HG03565 (cell line): Measurements from ENCODE around the gene CYB561.

Source experiments
- ATAC-seq: cut with Tn5 transposase; IDR thresholded peaks from one replicate; pipeline ENCODE4 v1.9.1; 2021; ENCODE audit warnings: mild to moderate bottlenecking, moderate library complexity; ENCODE audit not compliant: unreplicated experiment

CYB561 gene

DNA sequence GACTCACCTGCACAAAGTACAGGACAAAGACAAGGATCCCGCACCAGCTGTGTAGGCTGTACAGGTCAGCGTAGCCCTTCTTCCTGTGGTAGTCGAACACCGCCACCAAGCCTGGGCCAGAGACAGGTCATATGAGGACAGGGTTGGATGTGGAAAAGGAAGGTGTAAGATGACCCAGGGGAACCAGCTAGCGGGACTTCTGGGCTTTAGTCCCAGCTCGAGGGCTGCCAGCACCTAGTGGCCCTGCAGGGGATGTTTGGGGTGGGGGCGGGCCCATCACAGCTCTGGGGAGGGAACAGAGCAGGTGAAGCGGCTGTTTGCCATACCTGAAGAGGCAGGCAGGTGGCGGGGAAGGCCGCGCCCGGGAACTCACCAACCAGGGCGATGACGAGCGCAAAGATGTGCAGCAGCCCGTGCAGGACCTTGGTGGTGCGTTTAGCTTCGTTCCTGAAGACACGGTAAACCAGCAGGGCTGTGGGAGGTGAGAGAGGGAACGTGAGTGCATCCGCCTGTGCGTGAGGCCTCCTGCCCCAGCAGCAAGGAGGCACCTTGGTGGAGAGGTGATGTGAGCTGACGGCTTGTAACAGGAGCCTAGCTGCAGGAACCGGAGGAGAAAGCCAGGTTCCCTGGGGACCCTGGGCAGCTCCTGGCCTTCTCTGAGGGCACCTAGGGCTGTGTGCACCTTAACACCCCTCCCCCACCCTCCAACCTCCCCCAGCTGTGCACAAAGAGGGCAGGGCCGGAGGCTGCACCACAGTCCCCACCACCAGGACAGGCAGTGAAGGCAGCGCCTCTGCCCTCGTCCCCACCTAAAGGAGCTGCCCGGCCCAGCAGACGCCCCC lies 10.2 kb downstream of the CYB561 start:
- no peak for ATAC-seq

DNA sequence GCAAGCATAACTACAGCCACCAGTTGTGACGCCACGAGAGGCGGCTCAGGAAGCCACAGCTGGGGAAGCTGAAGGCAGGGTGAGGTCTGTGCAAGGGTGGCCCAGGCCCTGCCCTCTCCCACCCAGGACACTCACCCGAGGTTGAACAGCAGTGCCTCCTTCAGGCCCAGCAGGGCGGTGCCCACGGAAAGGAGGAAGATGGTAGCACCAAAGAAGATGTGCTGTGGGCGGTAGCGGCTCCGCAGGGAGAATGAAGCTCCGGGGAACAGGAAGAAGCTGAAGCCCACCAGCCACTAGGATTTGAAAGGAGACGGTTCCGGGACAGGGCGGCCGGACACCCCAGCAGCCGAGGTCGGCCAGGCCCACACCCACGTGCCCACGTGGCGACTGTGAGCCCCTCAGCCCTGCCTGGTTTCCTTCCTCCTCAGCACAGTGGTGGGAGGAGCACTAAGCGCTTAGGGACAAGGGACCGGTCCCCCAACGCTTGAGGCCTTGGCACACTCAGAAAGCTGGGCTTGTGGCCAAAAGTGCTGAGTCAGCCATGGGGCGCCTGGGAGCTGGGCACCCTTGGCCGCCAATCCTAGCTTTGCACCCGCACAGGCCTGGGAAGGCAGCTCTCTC lies 11.0 kb downstream of the CYB561 start:
- no peak for ATAC-seq

GRCh38 chr17:63433746-63434591 lies 12.1 kb downstream of the CYB561 start:
- ATAC-seq, result no peak

- no peak for ATAC-seq
Measured at GRCh38 chr17:63431939-63432804, 13.9 kb downstream of the CYB561 start.

DNA sequence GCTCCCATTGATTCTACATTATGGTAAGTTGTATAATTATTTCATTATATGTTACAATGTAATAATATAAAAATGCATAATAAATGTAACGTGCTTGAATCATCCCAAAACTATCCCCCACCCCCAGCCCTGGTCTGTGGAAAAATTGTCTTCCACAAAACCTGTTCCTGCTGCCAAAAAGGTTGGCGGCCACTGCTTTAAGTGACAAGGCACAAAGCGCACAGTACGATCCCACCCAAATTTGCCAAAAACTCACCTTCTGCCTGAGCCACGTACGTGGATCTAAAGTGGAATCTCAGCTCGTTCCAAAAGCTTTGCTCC lies 14.5 kb downstream of the CYB561 start:
- ATAC-seq, result no peak

DNA sequence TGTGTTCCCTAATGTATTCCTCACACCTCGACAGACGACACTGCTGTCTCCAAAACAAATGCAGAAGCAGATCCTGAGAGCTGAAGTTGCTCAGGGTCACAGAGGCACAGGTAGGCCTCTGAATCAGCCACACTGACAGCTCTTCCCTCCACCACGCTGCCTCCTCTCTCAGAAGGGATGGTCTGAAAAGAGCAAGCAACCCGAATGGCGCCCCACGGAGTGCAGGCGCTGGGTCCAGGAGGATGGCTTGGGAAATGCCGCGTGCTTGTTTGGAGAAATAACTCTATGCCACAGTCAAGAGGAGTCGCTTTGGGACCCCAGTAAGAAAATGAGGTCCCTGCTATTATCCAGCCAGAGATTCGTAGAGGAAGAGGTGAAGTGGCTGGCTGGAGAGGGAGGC lies 15.9 kb downstream of the CYB561 start:
- no peak for ATAC-seq

DNA sequence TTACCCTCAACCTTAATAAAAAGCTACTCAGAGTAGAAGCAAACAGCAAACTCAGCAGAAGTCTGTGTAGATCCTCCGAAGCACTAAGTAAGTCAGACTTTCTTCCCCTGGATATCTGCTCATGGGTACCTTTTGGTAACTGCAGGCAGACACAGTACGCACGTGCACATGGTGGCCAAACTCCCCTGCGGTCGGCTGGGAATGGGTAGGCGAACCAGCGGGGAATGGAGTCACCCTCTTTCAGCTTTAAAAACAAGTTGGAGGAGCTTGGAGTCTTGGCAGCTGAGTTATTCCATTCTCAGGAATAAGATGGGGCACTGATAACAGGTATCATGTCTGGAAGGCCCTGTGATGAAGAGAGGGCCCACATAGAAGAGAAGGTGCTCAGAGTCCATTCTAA lies 16.3 kb downstream of the CYB561 start:
- ATAC-seq, result no peak

GRCh38 chr17:63426917-63427308 lies 19.2 kb downstream of the CYB561 start:
- ATAC-seq, result no peak

DNA sequence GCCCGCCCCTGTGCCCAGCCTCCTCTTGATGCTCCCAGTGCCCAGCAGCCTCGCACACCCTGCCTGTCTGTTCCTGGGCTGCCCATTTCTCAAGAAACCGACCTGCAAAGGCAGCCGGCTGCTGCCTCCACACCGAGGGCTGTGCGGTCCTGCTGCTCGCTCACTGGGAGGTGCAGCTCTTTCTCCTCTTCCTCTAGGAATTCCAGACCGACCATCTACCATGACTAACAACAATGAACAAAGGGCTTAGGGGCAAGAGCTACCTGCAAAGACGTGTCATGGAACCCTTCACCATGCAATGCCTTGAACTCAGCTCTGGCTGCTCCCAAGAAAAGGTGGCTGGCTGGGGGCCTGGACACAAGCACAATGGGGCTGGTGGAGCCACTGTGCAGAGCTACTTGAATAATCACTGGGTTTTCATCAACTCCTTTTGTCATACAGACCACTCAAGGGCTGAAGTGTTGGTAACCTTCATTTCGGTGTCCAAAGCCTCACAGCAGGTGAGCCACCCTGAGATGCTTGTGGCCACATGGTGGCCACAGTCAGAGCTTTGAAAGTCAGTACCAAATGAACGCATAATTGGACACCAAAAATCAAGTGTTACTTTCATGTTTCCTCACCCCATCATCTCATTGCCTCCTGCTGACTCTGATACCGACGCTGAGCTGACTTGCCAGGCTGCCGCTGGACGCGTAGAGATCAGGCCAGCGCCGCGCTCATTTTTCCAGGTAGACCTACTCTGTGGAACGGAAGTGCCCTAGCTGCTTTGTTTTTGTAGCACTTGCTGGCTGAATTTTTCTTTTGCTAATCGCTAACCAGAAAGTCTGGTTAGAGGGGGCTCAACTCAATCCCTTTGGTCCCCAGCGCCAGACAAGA lies 19.8 kb downstream of the CYB561 start:
- no peak for ATAC-seq

DNA sequence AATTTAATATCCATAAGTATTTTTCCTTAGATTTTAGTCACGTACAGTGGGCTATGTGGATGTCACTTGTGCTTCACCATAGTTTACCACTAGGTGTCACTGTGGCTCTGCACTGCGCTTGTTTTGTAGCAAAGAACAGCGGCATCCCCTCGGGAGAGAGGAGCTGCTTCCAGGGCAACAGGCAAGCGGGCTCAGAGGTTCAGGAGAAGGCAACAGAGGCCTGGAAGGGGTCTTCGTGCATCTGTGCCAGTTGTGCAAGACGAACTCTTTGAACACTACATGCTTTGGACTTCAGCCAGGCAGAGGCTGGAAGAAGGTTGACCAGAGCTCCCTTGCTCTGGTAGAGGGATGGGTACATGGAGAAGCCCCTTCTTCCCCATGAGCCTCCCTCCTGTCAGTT lies 20.6 kb downstream of the CYB561 start:
- ATAC-seq, result no peak

DNA sequence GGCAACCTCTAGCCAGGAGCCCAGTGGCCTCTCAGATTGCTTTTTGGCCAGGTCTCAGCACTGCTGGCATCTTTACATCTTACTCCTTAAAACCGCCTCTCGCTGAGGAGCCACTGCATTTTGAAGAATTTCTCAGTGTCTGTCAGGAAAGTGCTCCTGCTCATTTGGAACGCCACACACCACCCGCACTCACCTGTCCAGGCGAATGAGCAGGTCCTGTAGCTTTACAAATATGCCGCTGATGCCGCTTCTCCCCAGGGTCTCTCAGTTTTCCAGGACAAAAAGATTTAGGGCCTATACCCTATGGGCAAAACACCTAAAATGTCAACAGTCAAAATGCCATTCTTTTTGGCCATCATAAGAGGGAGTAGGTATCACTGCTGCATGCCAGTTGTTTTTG lies 22.1 kb downstream of the CYB561 start:
- no peak for ATAC-seq

DNA sequence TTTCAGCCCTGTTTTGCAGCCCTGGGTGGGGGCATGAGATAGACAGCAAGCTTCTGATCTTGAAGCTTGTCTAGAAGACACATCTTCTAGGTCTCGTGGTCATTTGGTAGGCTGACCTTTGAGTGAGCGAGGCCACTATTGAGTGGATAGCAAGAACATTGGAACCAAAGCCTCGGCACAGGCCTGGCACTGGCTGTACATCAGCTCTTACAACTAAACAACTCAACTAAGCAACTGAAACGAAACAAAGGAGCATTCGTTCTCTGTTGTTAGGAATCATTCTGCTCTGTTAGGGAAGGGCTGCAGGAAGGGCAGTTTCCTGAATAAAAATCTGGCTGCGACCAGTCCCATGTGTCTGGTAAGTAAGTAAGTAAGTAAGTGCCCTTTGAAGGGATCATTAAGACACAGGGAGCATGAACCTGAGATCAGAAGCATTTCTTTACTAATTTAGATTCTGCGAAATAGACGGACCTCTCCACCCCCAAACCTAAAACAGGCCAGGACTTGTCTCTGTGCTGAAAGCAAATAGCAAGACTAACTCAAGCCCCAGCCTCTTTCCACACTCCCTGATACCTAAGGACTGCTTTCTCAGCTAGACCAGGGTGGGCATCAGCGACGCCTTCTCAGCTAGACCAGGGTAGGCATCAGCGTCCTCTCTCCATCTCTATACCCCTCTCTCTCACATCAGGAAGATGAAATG lies 22.7 kb downstream of the CYB561 start:
- ATAC-seq, result no peak

- ATAC-seq, result no peak
Measured at GRCh38 chr17:63421681-63422645, 24.1 kb downstream of the CYB561 start.

DNA sequence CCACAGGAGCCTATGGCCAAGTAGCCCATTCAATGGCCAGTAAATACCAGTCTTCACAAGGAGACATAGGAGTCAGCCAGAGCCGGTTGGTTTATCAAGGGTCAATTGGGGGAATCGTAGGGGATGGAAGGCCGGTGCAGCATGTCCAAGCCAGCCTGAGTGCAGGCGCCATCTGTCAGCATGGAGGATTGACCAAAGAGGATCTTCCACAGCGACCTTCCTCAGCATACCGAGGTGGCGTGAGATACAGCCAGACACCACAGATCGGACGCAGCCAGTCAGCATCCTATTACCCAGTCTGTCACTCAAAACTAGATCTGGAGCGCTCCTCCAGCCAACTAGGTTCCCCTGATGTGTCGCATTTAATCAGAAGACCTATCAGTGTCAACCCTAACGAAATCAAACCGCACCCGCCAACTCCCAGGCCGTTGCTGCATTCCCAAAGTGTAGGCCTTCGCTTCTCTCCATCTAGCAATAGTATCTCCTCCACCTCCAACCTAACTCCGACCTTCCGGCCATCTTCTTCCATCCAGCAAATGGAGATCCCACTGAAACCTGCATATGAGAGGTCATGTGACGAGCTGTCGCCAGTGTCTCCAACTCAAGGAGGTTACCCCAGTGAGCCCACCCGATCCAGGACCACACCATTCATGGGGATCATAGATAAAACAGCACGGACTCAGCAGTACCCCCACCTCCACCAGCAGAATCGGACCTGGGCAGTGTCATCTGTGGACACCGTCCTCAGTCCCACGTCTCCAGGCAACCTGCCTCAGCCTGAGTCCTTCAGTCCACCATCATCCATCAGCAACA lies 25.0 kb downstream of the CYB561 start:
- ATAC-seq, result no peak

DNA sequence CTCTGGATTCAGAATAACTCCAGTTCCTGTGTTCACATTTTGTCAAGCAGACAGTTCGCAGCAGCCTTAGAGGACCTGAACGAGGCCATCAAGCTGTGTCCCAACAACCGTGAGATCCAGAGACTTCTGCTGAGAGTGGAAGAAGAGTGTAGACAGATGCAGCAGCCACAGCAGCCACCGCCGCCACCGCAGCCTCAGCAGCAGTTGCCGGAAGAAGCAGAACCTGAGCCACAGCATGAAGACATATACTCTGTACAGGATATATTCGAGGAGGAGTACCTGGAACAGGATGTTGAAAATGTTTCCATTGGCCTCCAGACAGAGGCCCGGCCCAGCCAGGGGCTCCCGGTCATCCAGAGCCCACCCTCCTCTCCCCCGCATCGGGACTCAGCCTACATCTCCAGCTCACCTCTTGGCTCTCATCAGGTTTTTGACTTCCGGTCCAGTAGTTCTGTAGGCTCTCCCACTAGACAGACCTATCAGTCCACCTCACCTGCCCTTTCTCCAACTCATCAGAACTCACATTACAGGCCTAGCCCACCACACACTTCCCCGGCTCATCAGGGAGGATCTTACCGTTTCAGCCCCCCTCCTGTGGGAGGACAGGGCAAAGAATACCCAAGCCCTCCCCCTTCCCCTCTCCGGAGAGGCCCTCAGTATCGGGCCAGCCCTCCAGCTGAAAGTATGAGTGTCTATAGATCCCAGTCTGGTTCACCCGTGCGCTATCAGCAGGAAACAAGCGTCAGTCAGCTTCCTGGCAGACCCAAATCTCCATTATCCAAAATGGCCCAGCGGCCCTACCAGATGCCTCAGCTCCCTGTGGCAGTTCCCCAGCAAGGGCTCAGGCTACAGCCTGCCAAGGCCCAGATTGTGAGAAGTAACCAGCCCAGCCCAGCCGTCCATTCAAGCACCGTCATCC lies 25.9 kb downstream of the CYB561 start:
- ATAC-seq, result no peak

GRCh38 chr17:63419398-63419797 lies 26.7 kb downstream of the CYB561 start:
- ATAC-seq, result no peak
